Measurements from ENCODE around the gene SRRM3.

SRRM3 gene

GRCh38 chr7:76254781-76255180, 53.1 kb downstream of the SRRM3 start:
- no peak for TF ChIP-seq CTCF (IDR thresholded peaks at IDR 0.05; ENCODE audit: low read depth, low read length)
- in situ Hi-C loops (cut with HindIII; ENCODE audit: low sequenced_read_pairs) = no loop called here
- no peak overlapping the region for H3K4me3 ChIP-seq (ENCODE audit: low read depth, low read length)
- no peak for DNase-seq (ENCODE audit: low read depth, low spot score)

GRCh38 chr7:76257973-76258372, 56.3 kb downstream of the SRRM3 start:
- H3K4me3 ChIP-seq (ENCODE audit: low read depth, low read length) = no peak overlapping the region
- TF ChIP-seq CTCF (IDR thresholded peaks at IDR 0.05; ENCODE audit: low read depth, low read length) = no peak
- DNase-seq (ENCODE audit: low read depth, low spot score) = no peak
- in situ Hi-C loops (cut with HindIII; ENCODE audit: low sequenced_read_pairs) = no loop called here

GRCh38 chr7:76259124-76260093, 57.7 kb downstream of the SRRM3 start:
- no peak overlapping the region for H3K4me3 ChIP-seq (ENCODE audit: low read depth, low read length)

GRCh38 chr7:76260171-76260703, 58.5 kb downstream of the SRRM3 start:
- no peak for DNase-seq (ENCODE audit: low read depth, low spot score)
- in situ Hi-C loops (cut with HindIII; ENCODE audit: low sequenced_read_pairs) = no loop called here

More at GRCh38 chr7:76259124-76260093, 57.7 kb downstream of the SRRM3 start:
- no peak for TF ChIP-seq CTCF (IDR thresholded peaks at IDR 0.05; ENCODE audit: low read depth, low read length)
- in situ Hi-C loops (cut with HindIII; ENCODE audit: low sequenced_read_pairs) = no loop called here
- no peak for DNase-seq (ENCODE audit: low read depth, low spot score)

GRCh38 chr7:76261329-76261728, 59.6 kb downstream of the SRRM3 start:
- in situ Hi-C loops (cut with HindIII; ENCODE audit: low sequenced_read_pairs) = no loop called here
- H3K4me3 ChIP-seq (ENCODE audit: low read depth, low read length) = no peak overlapping the region
- DNase-seq (ENCODE audit: low read depth, low spot score) = no peak
- no peak for TF ChIP-seq CTCF (IDR thresholded peaks at IDR 0.05; ENCODE audit: low read depth, low read length)

More at GRCh38 chr7:76260171-76260703, 58.5 kb downstream of the SRRM3 start:
- TF ChIP-seq CTCF (IDR thresholded peaks at IDR 0.05; ENCODE audit: low read depth, low read length) = no peak
- H3K4me3 ChIP-seq (ENCODE audit: low read depth, low read length) = peak overlapping the region; percentile 10

GRCh38 chr7:76261931-76262330, 60.2 kb downstream of the SRRM3 start:
- no peak for DNase-seq (ENCODE audit: low read depth, low spot score)
- no peak overlapping the region for H3K4me3 ChIP-seq (ENCODE audit: low read depth, low read length)
- TF ChIP-seq CTCF (IDR thresholded peaks at IDR 0.05; ENCODE audit: low read depth, low read length) = no peak
- in situ Hi-C loops (cut with HindIII; ENCODE audit: low sequenced_read_pairs) = no loop called here
